ENCODE measurements around the gene ADGRF3.
"Not testable (repeated sequence)": the region's sequence is repeated elsewhere in the genome, so short reads cannot be mapped to it uniquely, and the experiment has no call there.

The ADGRF3 gene

GRCh38 chr2:26347286-26347865 is 787 bp upstream of the ADGRF3 start:
- no peak for DNase-seq

- DNase-seq: peak; percentile 99
Measured at GRCh38 chr2:26345545-26346453, 790 bp downstream of the ADGRF3 start, which contains the start of gene SELENOI. TSS of gene SELENOI (plus strand) at chr2:26346143. CDS start at chr2:26346233, 90 bp downstream.

- DNase-seq: no peak
Measured at GRCh38 chr2:26345283-26345544, 1.4 kb downstream of the ADGRF3 start.

GRCh38 chr2:26344581-26345282 is 1.9 kb downstream of the ADGRF3 start:
- DNase-seq: no peak

- DNase-seq: no peak
Measured at GRCh38 chr2:26340831-26341230, 5.8 kb downstream of the ADGRF3 start.

GRCh38 chr2:26337298-26337697 is 9.3 kb downstream of the ADGRF3 start:
- no peak for DNase-seq

- DNase-seq: no peak
Measured at GRCh38 chr2:26336719-26337118, 9.9 kb downstream of the ADGRF3 start.

GRCh38 chr2:26335231-26335630 is 11.4 kb downstream of the ADGRF3 start:
- no peak for DNase-seq

- no peak for DNase-seq
Measured at GRCh38 chr2:26333293-26333692, 13.3 kb downstream of the ADGRF3 start.

GRCh38 chr2:26331321-26331720 is 15.3 kb downstream of the ADGRF3 start:
- DNase-seq: not testable (repeated sequence)

- no peak for DNase-seq
Measured at GRCh38 chr2:26330604-26331003, 16.0 kb downstream of the ADGRF3 start.

GRCh38 chr2:26330114-26330549 is 16.5 kb downstream of the ADGRF3 start:
- DNase-seq: peak; percentile 82

- DNase-seq: not testable (repeated sequence)
Measured at GRCh38 chr2:26329083-26329482, 17.5 kb downstream of the ADGRF3 start.

GRCh38 chr2:26327291-26328272 is 19.0 kb downstream of the ADGRF3 start:
- DNase-seq: no peak

GRCh38 chr2:26326514-26326913 is 20.1 kb downstream of the ADGRF3 start:
- DNase-seq: no peak

GRCh38 chr2:26325851-26326250 is 20.7 kb downstream of the ADGRF3 start:
- DNase-seq: no peak

GRCh38 chr2:26324903-26325302 is 21.7 kb downstream of the ADGRF3 start:
- no peak for DNase-seq

GRCh38 chr2:26324479-26324878 is 22.1 kb downstream of the ADGRF3 start:
- DNase-seq: not testable (repeated sequence)

- DNase-seq: no peak
Measured at GRCh38 chr2:26318950-26319349, 27.6 kb downstream of the ADGRF3 start.

- DNase-seq: no peak
Measured at GRCh38 chr2:26317377-26318105, 29.0 kb downstream of the ADGRF3 start.

GRCh38 chr2:26316845-26317244 is 29.7 kb downstream of the ADGRF3 start:
- DNase-seq: no peak

- no peak for DNase-seq
Measured at GRCh38 chr2:26316041-26316440, 30.5 kb downstream of the ADGRF3 start.
